ENCODE measurements around the gene LRRC19.
A peak's percentile ranks its signal among the peaks of the same experiment; 100 is the strongest.

LRRC19 gene

GRCh38 chr9:26975728-26976707 lies 29.5 kb downstream of the LRRC19 start:
- Histone ChIP-seq H3K9me3 (no peaks in the 10 kb centered on the region), H3K4me3 (ENCODE audit: low read depth in 1 of 2, low read length in 1 of 2) (no peak overlapping the region), H3K27ac (no peak overlapping the region), H3K27me3 (no peaks in the 10 kb centered on the region), H3K4me1 (ENCODE audit: control insufficient read depth in 1 of 2, insufficient read depth in 1 of 2, low read depth in 1 of 2, low read length in 1 of 2) (no peaks in the 10 kb centered on the region), H3K36me3 (no peaks in the 10 kb centered on the region)
- TF ChIP-seq, protein P1, sequence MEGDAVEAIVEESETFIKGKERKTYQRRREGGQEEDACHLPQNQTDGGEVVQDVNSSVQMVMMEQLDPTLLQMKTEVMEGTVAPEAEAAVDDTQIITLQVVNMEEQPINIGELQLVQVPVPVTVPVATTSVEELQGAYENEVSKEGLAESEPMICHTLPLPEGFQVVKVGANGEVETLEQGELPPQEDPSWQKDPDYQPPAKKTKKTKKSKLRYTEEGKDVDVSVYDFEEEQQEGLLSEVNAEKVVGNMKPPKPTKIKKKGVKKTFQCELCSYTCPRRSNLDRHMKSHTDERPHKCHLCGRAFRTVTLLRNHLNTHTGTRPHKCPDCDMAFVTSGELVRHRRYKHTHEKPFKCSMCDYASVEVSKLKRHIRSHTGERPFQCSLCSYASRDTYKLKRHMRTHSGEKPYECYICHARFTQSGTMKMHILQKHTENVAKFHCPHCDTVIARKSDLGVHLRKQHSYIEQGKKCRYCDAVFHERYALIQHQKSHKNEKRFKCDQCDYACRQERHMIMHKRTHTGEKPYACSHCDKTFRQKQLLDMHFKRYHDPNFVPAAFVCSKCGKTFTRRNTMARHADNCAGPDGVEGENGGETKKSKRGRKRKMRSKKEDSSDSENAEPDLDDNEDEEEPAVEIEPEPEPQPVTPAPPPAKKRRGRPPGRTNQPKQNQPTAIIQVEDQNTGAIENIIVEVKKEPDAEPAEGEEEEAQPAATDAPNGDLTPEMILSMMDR (IDR thresholded peaks at IDR 0.05) = no peak

DNA sequence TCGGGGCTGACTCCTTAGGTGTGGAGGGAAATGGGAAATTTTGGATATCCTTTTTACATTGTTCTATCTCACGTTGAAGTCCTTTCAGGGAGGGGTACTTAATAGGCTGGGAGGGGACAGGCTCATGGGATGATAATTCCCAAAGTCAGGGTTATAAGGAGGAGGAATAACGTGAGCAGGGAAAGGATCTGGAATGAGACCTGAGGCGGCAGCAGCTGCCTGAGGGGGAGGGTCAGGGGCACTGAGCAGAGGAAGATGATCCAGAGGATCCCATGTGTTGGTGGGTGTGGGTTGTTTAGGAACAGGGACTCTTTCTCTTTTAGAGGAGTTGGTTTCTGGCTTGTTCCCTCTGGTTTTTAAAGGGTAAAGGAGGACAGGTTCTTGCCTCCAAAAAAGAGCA lies 30.5 kb downstream of the LRRC19 start:
- Histone ChIP-seq H3K36me3 (no peaks in the 10 kb centered on the region), H3K4me3 (ENCODE audit: low read depth in 1 of 2, low read length in 1 of 2) (no peak overlapping the region), H3K27ac (no peak overlapping the region), H3K4me1 (ENCODE audit: control insufficient read depth in 1 of 2, insufficient read depth in 1 of 2, low read depth in 1 of 2, low read length in 1 of 2) (no peaks in the 10 kb centered on the region), H3K9me3 (no peaks in the 10 kb centered on the region), H3K27me3 (no peaks in the 10 kb centered on the region)
- TF ChIP-seq, protein P1 (IDR thresholded peaks at IDR 0.05) = no peak

- Histone ChIP-seq H3K9me3 (no peaks in the 10 kb centered on the region), H3K27ac (no peak overlapping the region), H3K36me3 (no peaks in the 10 kb centered on the region), H3K4me1 (ENCODE audit: control insufficient read depth in 1 of 2, insufficient read depth in 1 of 2, low read depth in 1 of 2, low read length in 1 of 2) (no peaks in the 10 kb centered on the region), H3K27me3 (no peaks in the 10 kb centered on the region), H3K4me3 (ENCODE audit: low read depth in 1 of 2, low read length in 1 of 2) (no peak overlapping the region)
- TF ChIP-seq, protein P1 (IDR thresholded peaks at IDR 0.05) = no peak
Measured at GRCh38 chr9:26973989-26974388, 31.5 kb downstream of the LRRC19 start.

- H3K4me3 ChIP-seq (ENCODE audit: low read depth in 1 of 2, low read length in 1 of 2) = no peak overlapping the region
- H3K9me3 ChIP-seq = no peaks in the 10 kb centered on the region
- H3K4me1 ChIP-seq (ENCODE audit: control insufficient read depth in 1 of 2, insufficient read depth in 1 of 2, low read depth in 1 of 2, low read length in 1 of 2) = no peaks in the 10 kb centered on the region
- no peaks in the 10 kb centered on the region for H3K27me3 ChIP-seq
- TF ChIP-seq, protein P1 (IDR thresholded peaks at IDR 0.05) = no peak
- no peak overlapping the region for H3K27ac ChIP-seq
- no peaks in the 10 kb centered on the region for H3K36me3 ChIP-seq
Measured at GRCh38 chr9:26971721-26972120, 33.8 kb downstream of the LRRC19 start.

DNA sequence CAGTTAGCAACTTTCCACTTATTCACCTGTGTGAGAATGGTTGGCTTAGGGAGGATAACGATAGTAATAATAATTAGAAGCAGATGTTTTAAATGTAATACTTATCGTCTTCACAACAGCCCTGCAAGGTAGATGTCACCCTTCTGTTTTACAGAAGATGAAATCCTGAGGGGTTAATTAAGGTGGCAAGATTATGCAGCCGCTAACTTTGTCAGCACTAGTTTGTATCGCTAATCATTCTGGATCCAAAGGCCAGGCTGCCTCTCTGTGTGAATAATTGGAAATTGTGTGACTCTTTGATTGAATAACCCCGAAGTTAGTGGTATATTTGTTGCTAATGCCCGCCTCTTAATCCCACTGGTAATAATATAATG lies 48.6 kb downstream of the LRRC19 start:
- Histone ChIP-seq H3K9me3 (no peaks in the 10 kb centered on the region), H3K4me3 (ENCODE audit: low read depth in 1 of 2, low read length in 1 of 2) (peak overlapping the region; percentile 66 to 67), H3K36me3 (no peaks in the 10 kb centered on the region), H3K4me1 (ENCODE audit: control insufficient read depth in 1 of 2, insufficient read depth in 1 of 2, low read depth in 1 of 2, low read length in 1 of 2) (peaks cover 11 to 19% of the 10 kb centered on the region in 2 experiments), H3K27ac (no peak overlapping the region), H3K27me3 (no peaks in the 10 kb centered on the region)
- TF ChIP-seq, protein P1 (IDR thresholded peaks at IDR 0.05) = no peak
